ENCODE measurements around the gene RIPPLY3. TPM values are rescaled to one million over a fixed set of nuclear protein-coding genes. Genes with fewer than 3 reads are reported as not detected.

RIPPLY3 gene
- total RNA-seq, 1 donor from 2014 or later: not detected

- FAIRE-seq: no peak
- H3K27ac ChIP-seq (ENCODE audit: low read depth, low read length): no peak overlapping the region
- H3K36me3 Mint-ChIP-seq (ENCODE audit: low read depth, unreplicated experiment): no peaks in the 10 kb centered on the region
- DNase-seq (ENCODE audit: low read depth): no peak
- no peaks in the 10 kb centered on the region for H3K27me3 Mint-ChIP-seq (ENCODE audit: low read depth, unreplicated experiment)
- H3K9ac ChIP-seq (ENCODE audit: low read length): no peak overlapping the region
- TF ChIP-seq EZH2 (IDR thresholded peaks at IDR 0.05; ENCODE audit: insufficient read depth, low read length) (no peak), CTCF (IDR thresholded peaks at IDR 0.05; ENCODE audit: insufficient read depth, low read depth, low read length) (no peak)
- H3K4me3 ChIP-seq (ENCODE audit: insufficient read depth, low read depth, low read length): no peak overlapping the region
- H3K9me3 ChIP-seq (ENCODE audit: insufficient read depth, low read depth, low read length): no peaks in the 10 kb centered on the region
- no peaks in the 10 kb centered on the region for H3K36me3 ChIP-seq (ENCODE audit: insufficient read depth, low read length)
- no peaks in the 10 kb centered on the region for H3K9me3 Mint-ChIP-seq (ENCODE audit: unreplicated experiment)
- no peaks in the 10 kb centered on the region for H3K27me3 ChIP-seq (ENCODE audit: insufficient read depth, low read length)
- no peaks in the 10 kb centered on the region for H3K4me1 ChIP-seq (ENCODE audit: insufficient read depth, low read length)
- H2AFZ ChIP-seq (ENCODE audit: low read depth, low read length): no peak overlapping the region
- no peak overlapping the region for H3K4me2 ChIP-seq (ENCODE audit: low read length)
- no peaks in the 10 kb centered on the region for H4K20me1 ChIP-seq (ENCODE audit: insufficient read depth, low read length)
- no peak overlapping the region for H3K27ac Mint-ChIP-seq (ENCODE audit: unreplicated experiment)
- H3K4me1 Mint-ChIP-seq (ENCODE audit: low read depth, unreplicated experiment): peaks cover 9% of the 10 kb centered on the region
- no peaks in the 10 kb centered on the region for H3K79me2 ChIP-seq (ENCODE audit: insufficient read depth, low read length)
- no peak overlapping the region for H3K4me3 Mint-ChIP-seq (ENCODE audit: unreplicated experiment)
Observed at GRCh38 chr21:37036177-37036576, 29.7 kb downstream of the RIPPLY3 start.

GRCh38 chr21:37039411-37040075 lies 33.0 kb downstream of the RIPPLY3 start:
- H4K20me1 ChIP-seq (ENCODE audit: insufficient read depth, low read length): no peaks in the 10 kb centered on the region
- H3K27ac ChIP-seq (ENCODE audit: low read depth, low read length): no peak overlapping the region
- DNase-seq (ENCODE audit: low read depth): no peak
- FAIRE-seq: no peak
- H3K79me2 ChIP-seq (ENCODE audit: insufficient read depth, low read length): no peaks in the 10 kb centered on the region
- no peak overlapping the region for H3K9ac ChIP-seq (ENCODE audit: low read length)
- Mint-ChIP-seq H3K36me3 (ENCODE audit: low read depth, unreplicated experiment) (no peaks in the 10 kb centered on the region), H3K27ac (ENCODE audit: unreplicated experiment) (no peak overlapping the region), H3K4me1 (ENCODE audit: low read depth, unreplicated experiment) (no peaks in the 10 kb centered on the region), H3K4me3 (ENCODE audit: unreplicated experiment) (no peak overlapping the region), H3K9me3 (ENCODE audit: unreplicated experiment) (no peaks in the 10 kb centered on the region), H3K27me3 (ENCODE audit: low read depth, unreplicated experiment) (peaks cover 3% of the 10 kb centered on the region)
- no peaks in the 10 kb centered on the region for H3K4me1 ChIP-seq (ENCODE audit: insufficient read depth, low read length)
- no peak overlapping the region for H3K4me2 ChIP-seq (ENCODE audit: low read length)
- H3K4me3 ChIP-seq (ENCODE audit: insufficient read depth, low read depth, low read length): no peak overlapping the region
- TF ChIP-seq CTCF (IDR thresholded peaks at IDR 0.05; ENCODE audit: insufficient read depth, low read depth, low read length) (no peak), EZH2 (IDR thresholded peaks at IDR 0.05; ENCODE audit: insufficient read depth, low read length) (no peak)
- H3K27me3 ChIP-seq (ENCODE audit: insufficient read depth, low read length): no peaks in the 10 kb centered on the region
- H3K36me3 ChIP-seq (ENCODE audit: insufficient read depth, low read length): no peaks in the 10 kb centered on the region
- no peaks in the 10 kb centered on the region for H3K9me3 ChIP-seq (ENCODE audit: insufficient read depth, low read depth, low read length)
- no peak overlapping the region for H2AFZ ChIP-seq (ENCODE audit: low read depth, low read length)

DNA sequence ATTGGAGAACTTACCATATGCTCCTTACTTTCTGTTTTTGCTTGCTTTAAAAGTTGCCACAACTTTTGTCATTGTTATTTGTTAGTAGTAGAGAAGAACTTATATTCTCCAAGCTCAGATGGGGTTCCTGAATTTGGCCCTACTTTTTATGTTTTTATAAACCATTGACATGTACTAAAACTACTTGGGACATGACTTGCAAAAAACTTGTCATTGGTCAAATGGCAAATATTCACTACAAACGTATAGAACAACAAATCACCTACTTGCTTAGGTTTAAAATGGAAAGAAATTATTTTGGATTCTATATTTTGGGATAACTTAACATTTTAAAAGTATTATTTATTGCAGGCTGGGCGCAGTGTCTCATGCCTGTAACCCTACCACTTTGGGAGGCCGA lies 33.7 kb downstream of the RIPPLY3 start:
- Mint-ChIP-seq H3K27me3 (ENCODE audit: low read depth, unreplicated experiment) (peaks cover 3% of the 10 kb centered on the region), H3K4me3 (ENCODE audit: unreplicated experiment) (no peak overlapping the region), H3K36me3 (ENCODE audit: low read depth, unreplicated experiment) (no peaks in the 10 kb centered on the region), H3K27ac (ENCODE audit: unreplicated experiment) (no peak overlapping the region), H3K4me1 (ENCODE audit: low read depth, unreplicated experiment) (no peaks in the 10 kb centered on the region), H3K9me3 (ENCODE audit: unreplicated experiment) (no peaks in the 10 kb centered on the region)
- Histone ChIP-seq H3K9me3 (ENCODE audit: insufficient read depth, low read depth, low read length) (no peaks in the 10 kb centered on the region), H3K27ac (ENCODE audit: low read depth, low read length) (no peak overlapping the region), H3K4me3 (ENCODE audit: insufficient read depth, low read depth, low read length) (no peak overlapping the region), H3K4me1 (ENCODE audit: insufficient read depth, low read length) (no peaks in the 10 kb centered on the region), H2AFZ (ENCODE audit: low read depth, low read length) (no peak overlapping the region), H4K20me1 (ENCODE audit: insufficient read depth, low read length) (no peaks in the 10 kb centered on the region), H3K27me3 (ENCODE audit: insufficient read depth, low read length) (no peaks in the 10 kb centered on the region), H3K9ac (ENCODE audit: low read length) (no peak overlapping the region), H3K36me3 (ENCODE audit: insufficient read depth, low read length) (no peaks in the 10 kb centered on the region), H3K79me2 (ENCODE audit: insufficient read depth, low read length) (no peaks in the 10 kb centered on the region), H3K4me2 (ENCODE audit: low read length) (no peak overlapping the region)
- TF ChIP-seq EZH2 (IDR thresholded peaks at IDR 0.05; ENCODE audit: insufficient read depth, low read length) (no peak), CTCF (IDR thresholded peaks at IDR 0.05; ENCODE audit: insufficient read depth, low read depth, low read length) (no peak)
- FAIRE-seq (no peak), DNase-seq (ENCODE audit: low read depth) (no peak)
